CD14-positive monocyte (primary cell): ENCODE data around the gene VAX1. TPM values are rescaled to one million over a fixed set of nuclear protein-coding genes. Genes with fewer than 3 reads are reported as not detected.

Source experiments
- DNase-seq, 3 donors: peaks; one replicate each; pipeline ENCODE4 v3.0.0-alpha.2; 2011 to 2022
- H2AFZ ChIP-seq: 2 replicates; pipeline ENCODE4 v1.6.0; 2012; ENCODE audit warnings: mild to moderate bottlenecking, low read depth, low read length, inconsistent platforms; ENCODE audit not compliant: insufficient read depth, poor library complexity, severe bottlenecking
- H3K27ac ChIP-seq, 2 donors: 1 replicate in 1 of 2; 2 replicates in 1 of 2; pipeline ENCODE4 v1.5.1; 2012 to 2013; ENCODE audit warnings: low read length in 2 of 2, control low read depth in 1 of 2, inconsistent platforms in 1 of 2, low read depth in 1 of 2, mild to moderate bottlenecking in 1 of 2
- H3K27me3 ChIP-seq, 2 donors: one replicate each; pipeline versions ENCODE4 v1.6.0 to v1.6.1; 2011 to 2013; ENCODE audit warnings: low read length in 2 of 2; ENCODE audit not compliant: control insufficient read depth in 2 of 2, insufficient read depth in 2 of 2
- H3K36me3 ChIP-seq, 2 donors: replicated peaks in 1 of 2; 1 replicate in 1 of 2; 2 replicates in 1 of 2; pipeline versions ENCODE4 v1.5.1 to v1.6.1; 2012 to 2013; ENCODE audit warnings: low read length in 2 of 2, control low read depth in 1 of 2, inconsistent platforms in 1 of 2, mild to moderate bottlenecking in 1 of 2; ENCODE audit not compliant: insufficient read depth in 2 of 2, control insufficient read depth in 1 of 2
- H3K4me1 ChIP-seq, 2 donors: 1 replicate in 1 of 2; 2 replicates in 1 of 2; pipeline versions ENCODE4 v1.5.1 to v1.6.1; 2012 to 2013; ENCODE audit warnings: low read length in 2 of 2, control low read depth in 1 of 2, inconsistent platforms in 1 of 2, mild to moderate bottlenecking in 1 of 2, moderate library complexity in 1 of 2; ENCODE audit not compliant: insufficient read depth in 2 of 2, control insufficient read depth in 1 of 2
- H3K4me2 ChIP-seq: replicated peaks from 2 replicates; pipeline ENCODE3; 2012; ENCODE audit warnings: low read length, moderate library complexity, mild to moderate bottlenecking; ENCODE audit not compliant: poor library complexity, severe bottlenecking; ENCODE audit errors: extremely low read depth
- H3K4me3 ChIP-seq, 3 experiments: fragments of 200-600 bp in 1 of 3; sonication (generic) in 1 of 3; replicated peaks in 1 of 3; 1 replicate in 2 of 3; 2 replicates in 1 of 3; pipeline ENCODE4 v1.5.1; 2011 to 2013; ENCODE audit warnings: low read length in 3 of 3, mild to moderate bottlenecking in 3 of 3, control low read depth in 2 of 3, low read depth in 2 of 3, inconsistent platforms in 1 of 3, moderate library complexity in 1 of 3
- H3K79me2 ChIP-seq: 2 replicates; pipeline ENCODE4 v1.6.0; 2012; ENCODE audit warnings: mild to moderate bottlenecking, control low read depth, inconsistent platforms, low read length, moderate library complexity; ENCODE audit not compliant: insufficient read depth
- H3K9ac ChIP-seq: 2 replicates; pipeline ENCODE4 v1.6.0; 2017; ENCODE audit warnings: low read length, mild to moderate bottlenecking; ENCODE audit not compliant: insufficient read depth, poor library complexity, severe bottlenecking
- H3K9me3 ChIP-seq, 2 donors: replicated peaks in 1 of 2; 1 replicate in 1 of 2; 2 replicates in 1 of 2; pipeline versions ENCODE4 v1.5.1 to v1.6.1; 2012 to 2013; ENCODE audit warnings: low read length in 2 of 2, control low read depth in 1 of 2; ENCODE audit not compliant: control insufficient read depth in 1 of 2, insufficient read depth in 1 of 2
- H4K20me1 ChIP-seq: 2 replicates; pipeline ENCODE4 v1.6.0; 2012; ENCODE audit warnings: mild to moderate bottlenecking, low read length, control low read depth, moderate library complexity; ENCODE audit not compliant: insufficient read depth
- H3K27ac Mint-ChIP-seq, 7 donors: one replicate each; pipeline ENCODE4 v1.8.0; 2020; ENCODE audit warnings: mild to moderate bottlenecking in 7 of 7, mixed read lengths in 7 of 7, moderate library complexity in 6 of 7, inconsistent platforms in 2 of 7
- H3K27me3 Mint-ChIP-seq, 3 donors: one replicate each; pipeline ENCODE4 v1.8.0; 2021 to 2022; ENCODE audit warnings: low read depth in 3 of 3, mild to moderate bottlenecking in 3 of 3, mixed read lengths in 3 of 3, moderate library complexity in 3 of 3, inconsistent platforms in 1 of 3
- H3K36me3 Mint-ChIP-seq, 2 donors: one replicate each; pipeline ENCODE4 v1.8.0; 2020; ENCODE audit warnings: mixed read lengths in 2 of 2, inconsistent platforms in 1 of 2, mild to moderate bottlenecking in 1 of 2
- H3K4me1 Mint-ChIP-seq: one replicate; pipeline ENCODE4 v1.8.0; 2020; ENCODE audit warnings: mild to moderate bottlenecking, mixed read lengths
- H3K4me3 Mint-ChIP-seq, 2 donors: one replicate each; pipeline ENCODE4 v1.8.0; 2020; ENCODE audit warnings: mild to moderate bottlenecking in 2 of 2, mixed read lengths in 2 of 2, moderate library complexity in 1 of 2
- H3K9me3 Mint-ChIP-seq, 7 donors: one replicate each; pipeline ENCODE4 v1.8.0; 2020 to 2022; ENCODE audit warnings: mixed read lengths in 7 of 7, mild to moderate bottlenecking in 6 of 7, moderate library complexity in 6 of 7, inconsistent platforms in 2 of 7
- WGBS: methylation state at CpG from one replicate; pipeline ENCODE4 v1.1.5; 2013; ENCODE audit warnings: missing lambda C conversion rate; ENCODE audit not compliant: insufficient coverage; 5-methylcytosine and 5-hydroxymethylcytosine counted together
- intact Hi-C, 2 donors: fragments of 100-400 bp; cut with micrococcal nuclease; formaldehyde crosslinking; loops; one replicate each; pipeline versions ENCODE4 v1.15.0 to v1.15.1; 2023
- polyA plus RNA-seq, 3 donors: library from polyadenylated mRNA; depleted of rRNA in 1 of 3; unstranded in 2 of 3; stranded (reverse) in 1 of 3; fragments of 300-500 nt in 2 of 3; fragments of >200 nt in 1 of 3; fragmentation: Illumina TruSeq in 2 of 3; gene quantifications; 1 replicate in 2 of 3; 2 replicates in 1 of 3; pipeline ENCODE4 v1.2.3, GENCODE V29; 2012 to 2021
- TF ChIP-seq, protein P1 (sequence below): fragments of 200-600 bp; IDR thresholded peaks from one replicate; pipeline ENCODE4 v1.8.0; 2022; ENCODE audit warnings: antibody characterized with exemption, mild to moderate bottlenecking

The VAX1 gene
- polyA plus RNA-seq, 3 donors = not detected

DNA sequence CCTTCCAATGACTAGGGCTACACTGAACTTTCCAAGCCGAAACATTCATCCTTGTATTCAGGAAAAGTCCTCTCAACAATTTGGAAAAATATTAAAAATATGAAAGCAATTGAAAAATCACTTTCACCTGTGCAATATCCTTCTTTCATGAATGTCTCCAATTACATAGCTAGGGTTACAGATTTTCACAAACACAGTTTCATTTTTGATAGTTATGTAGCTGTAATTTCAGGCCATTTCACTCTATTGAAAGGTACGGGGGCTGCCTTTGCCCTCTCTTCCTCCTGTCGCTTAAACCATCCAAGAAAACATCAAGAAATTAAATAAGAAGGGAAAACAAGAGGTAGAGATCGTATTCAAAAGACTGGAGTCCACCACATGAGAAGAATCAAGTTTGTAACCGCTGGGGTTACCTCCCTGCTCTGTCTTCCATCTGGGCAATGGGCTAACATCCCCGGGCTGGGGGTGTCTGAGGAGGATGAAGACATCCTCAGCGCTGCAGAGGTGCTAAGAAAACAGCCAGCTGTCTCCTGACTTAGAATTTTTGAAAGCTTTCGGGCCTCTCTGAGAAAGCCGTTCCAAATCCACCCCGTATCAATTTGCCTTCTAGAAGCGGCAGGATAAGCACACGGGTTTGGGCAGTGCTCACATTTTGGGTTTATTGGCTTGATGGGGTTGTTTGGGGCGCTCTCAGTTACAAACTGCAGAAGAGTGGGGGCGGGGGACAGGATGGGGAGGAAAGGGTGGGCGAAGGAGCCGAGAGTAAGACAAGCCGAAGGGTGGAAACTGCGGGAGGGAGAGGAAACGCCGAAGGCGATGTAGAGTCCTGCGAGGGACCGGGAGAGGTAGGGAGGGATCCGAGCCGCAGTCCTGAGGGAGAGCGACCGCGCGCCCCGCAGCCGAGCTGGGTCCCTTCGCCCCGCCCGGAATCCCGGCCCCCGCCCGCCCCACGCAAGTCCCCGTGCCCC is 24.3 kb upstream of the VAX1 start:
- intact Hi-C loops = no loop called here
- DNase-seq = no peak
- H3K27ac Mint-ChIP-seq = no peak overlapping the region
- Histone ChIP-seq H3K4me1 (peaks cover 17 to 27% of the 10 kb centered on the region in 2 donors), H2AFZ (peak overlapping the region; percentile 8), H3K4me2 (no peak overlapping the region), H3K4me3 (no peak overlapping the region), H3K9ac (no peak overlapping the region), H3K79me2 (no peaks in the 10 kb centered on the region), H3K36me3 (no peaks in the 10 kb centered on the region), H4K20me1 (no peaks in the 10 kb centered on the region), H3K27ac (no peak overlapping the region), H3K27me3 (peaks cover 96 to 99% of the 10 kb centered on the region in 2 donors), H3K9me3 (peaks cover 2 to 45% of the 10 kb centered on the region in 2 donors)
- H3K4me1 Mint-ChIP-seq = peaks cover 31% of the 10 kb centered on the region
- H3K9me3 Mint-ChIP-seq = peaks cover 0 to 30% (median 12%) of the 10 kb centered on the region in 7 donors
- TF ChIP-seq, protein P1, sequence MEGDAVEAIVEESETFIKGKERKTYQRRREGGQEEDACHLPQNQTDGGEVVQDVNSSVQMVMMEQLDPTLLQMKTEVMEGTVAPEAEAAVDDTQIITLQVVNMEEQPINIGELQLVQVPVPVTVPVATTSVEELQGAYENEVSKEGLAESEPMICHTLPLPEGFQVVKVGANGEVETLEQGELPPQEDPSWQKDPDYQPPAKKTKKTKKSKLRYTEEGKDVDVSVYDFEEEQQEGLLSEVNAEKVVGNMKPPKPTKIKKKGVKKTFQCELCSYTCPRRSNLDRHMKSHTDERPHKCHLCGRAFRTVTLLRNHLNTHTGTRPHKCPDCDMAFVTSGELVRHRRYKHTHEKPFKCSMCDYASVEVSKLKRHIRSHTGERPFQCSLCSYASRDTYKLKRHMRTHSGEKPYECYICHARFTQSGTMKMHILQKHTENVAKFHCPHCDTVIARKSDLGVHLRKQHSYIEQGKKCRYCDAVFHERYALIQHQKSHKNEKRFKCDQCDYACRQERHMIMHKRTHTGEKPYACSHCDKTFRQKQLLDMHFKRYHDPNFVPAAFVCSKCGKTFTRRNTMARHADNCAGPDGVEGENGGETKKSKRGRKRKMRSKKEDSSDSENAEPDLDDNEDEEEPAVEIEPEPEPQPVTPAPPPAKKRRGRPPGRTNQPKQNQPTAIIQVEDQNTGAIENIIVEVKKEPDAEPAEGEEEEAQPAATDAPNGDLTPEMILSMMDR = no peak
- peak overlapping the region in 1 of 2 donors; percentile 82 for H3K4me3 Mint-ChIP-seq
- WGBS = under 1% methylated on average over 32 of the region's 39 CpGs
- H3K36me3 Mint-ChIP-seq = peaks cover 3 to 8% of the 10 kb centered on the region in 2 donors
- H3K27me3 Mint-ChIP-seq = peaks cover 94 to 98% (median 98%) of the 10 kb centered on the region in 3 donors

DNA sequence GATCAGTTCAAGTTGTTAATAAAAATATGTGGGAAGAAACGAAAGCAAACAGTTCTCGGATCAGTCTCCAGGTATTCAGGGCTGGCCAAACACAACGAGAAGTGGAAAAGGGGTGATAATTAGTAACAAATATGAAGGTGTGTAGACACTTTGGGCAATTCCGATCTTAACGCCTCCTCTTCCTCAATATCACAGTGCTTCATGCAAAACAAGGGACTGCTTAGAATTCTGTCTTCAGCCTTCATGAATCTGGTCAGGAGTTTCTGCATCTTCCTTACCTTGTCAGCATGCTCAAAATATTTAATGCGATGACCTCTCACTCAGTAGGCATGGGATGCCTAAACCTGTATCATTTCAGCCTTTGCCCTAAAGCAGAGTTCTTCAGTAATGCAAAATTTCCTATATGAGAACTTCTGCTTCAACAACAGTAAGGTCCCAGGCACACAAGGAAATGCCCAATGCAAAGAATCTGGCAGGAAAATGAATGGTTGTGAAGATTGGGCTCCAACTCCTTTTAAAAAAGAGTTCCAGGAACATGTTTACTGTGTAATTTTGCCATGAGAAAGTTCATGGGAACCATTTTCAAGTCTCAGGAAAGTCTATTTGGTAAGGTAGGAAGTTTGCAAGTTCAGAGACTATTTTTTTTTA is 23.4 kb upstream of the VAX1 start:
- H3K27me3 ChIP-seq = peaks cover 95 to 98% of the 10 kb centered on the region in 2 donors
- H3K4me3 Mint-ChIP-seq = peak overlapping the region in 1 of 2 donors; percentile 54

More for the DNA sequence above, 23.4 kb upstream of the VAX1 start:
- no peak overlapping the region for H3K27ac ChIP-seq
- TF ChIP-seq, protein P1 = no peak
- intact Hi-C loops = no loop called here
- H3K4me3 ChIP-seq = no peak overlapping the region
- peaks cover 2 to 36% of the 10 kb centered on the region in 2 donors for H3K9me3 ChIP-seq
- WGBS = 17% methylated on average over 1 of the region's 6 CpGs
- no peak for DNase-seq
- H3K36me3 Mint-ChIP-seq = peaks cover 3 to 4% of the 10 kb centered on the region in 2 donors
- H3K79me2 ChIP-seq = no peaks in the 10 kb centered on the region
- no peaks in the 10 kb centered on the region for H4K20me1 ChIP-seq
- H3K27ac Mint-ChIP-seq = no peak overlapping the region
- no peaks in the 10 kb centered on the region for H3K36me3 ChIP-seq
- no peak overlapping the region for H2AFZ ChIP-seq
- H3K9me3 Mint-ChIP-seq = peaks cover 0 to 28% (median 8%) of the 10 kb centered on the region in 7 donors
- no peak overlapping the region for H3K9ac ChIP-seq
- H3K4me1 Mint-ChIP-seq = peaks cover 27% of the 10 kb centered on the region
- no peak overlapping the region for H3K4me2 ChIP-seq
- peaks cover 94 to 98% (median 97%) of the 10 kb centered on the region in 3 donors for H3K27me3 Mint-ChIP-seq
- peaks cover 16 to 27% of the 10 kb centered on the region in 2 donors for H3K4me1 ChIP-seq
